ENCODE results near the gene ZC3H11A. TPM values are rescaled to one million over a fixed set of nuclear protein-coding genes. Genes with fewer than 3 reads are reported as not detected.

The ZC3H11A gene
- polyA plus RNA-seq, 1 donor (not counting 4 experiments of a cell fraction or from before 2014, with no cell fraction given), result 83.4 TPM

DNA sequence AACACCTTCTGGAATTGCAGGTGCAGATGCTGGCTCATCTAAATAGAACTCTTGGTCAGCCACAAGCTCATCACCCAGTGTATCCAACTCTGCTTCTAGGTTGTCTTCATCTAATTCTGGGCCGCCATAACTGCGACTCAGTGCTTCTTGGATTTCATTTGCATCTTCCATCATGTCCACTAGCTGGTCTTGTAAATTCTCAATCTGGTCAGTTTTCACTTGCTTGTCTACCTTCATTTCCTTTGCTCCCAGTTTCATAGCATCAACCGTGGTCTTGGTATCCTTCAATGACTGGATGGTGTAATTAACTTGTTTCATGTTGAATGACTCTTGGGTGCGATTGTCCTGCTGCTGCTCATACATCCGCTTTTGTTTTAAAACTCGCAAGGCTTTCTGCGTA is 10.3 kb downstream of the ZC3H11A start:
- no peak overlapping the region for H3K4me2 ChIP-seq (ENCODE audit: control insufficient read depth, extremely low read depth, insufficient read depth, low read depth, low read length)
- no peaks in the 10 kb centered on the region for H3K9me3 ChIP-seq (ENCODE audit: control insufficient read depth, low read depth, low read length)
- H3K79me2 ChIP-seq (ENCODE audit: control insufficient read depth, insufficient read depth, low read length), result peaks cover 86% of the 10 kb centered on the region
- H3K4me3 ChIP-seq (ENCODE audit: control insufficient read depth in 2 of 3, extremely low read depth in 1 of 3, insufficient read depth in 2 of 3, low read depth in 1 of 3, low read length in 3 of 3), result no peak overlapping the region
- no peaks in the 10 kb centered on the region for H3K27me3 ChIP-seq (ENCODE audit: control insufficient read depth, extremely low read depth, insufficient read depth, low read length)
- no peaks in the 10 kb centered on the region for H3K4me1 ChIP-seq (ENCODE audit: control insufficient read depth, extremely low read depth, insufficient read depth, low read length)
- dilution Hi-C loops (cut with MboI; ENCODE audit: extremely low pct_ligation_motif_present, low sequenced_read_pairs), result no loop called here
- no peaks in the 10 kb centered on the region for H3K9me1 ChIP-seq (ENCODE audit: control insufficient read depth, extremely low read depth, insufficient read depth, low read length)
- H2AFZ ChIP-seq (ENCODE audit: control insufficient read depth, low read length), result no peak overlapping the region
- H3K9ac ChIP-seq (ENCODE audit: control insufficient read depth, extremely low read depth, insufficient read depth, low read length), result no peak overlapping the region
- peaks cover 15 to 16% of the 10 kb centered on the region in 2 experiments for H3K36me3 ChIP-seq (ENCODE audit: control insufficient read depth in 2 of 2, extremely low read depth in 1 of 2, insufficient read depth in 2 of 2, low read length in 2 of 2)
- TF ChIP-seq, protein P1, sequence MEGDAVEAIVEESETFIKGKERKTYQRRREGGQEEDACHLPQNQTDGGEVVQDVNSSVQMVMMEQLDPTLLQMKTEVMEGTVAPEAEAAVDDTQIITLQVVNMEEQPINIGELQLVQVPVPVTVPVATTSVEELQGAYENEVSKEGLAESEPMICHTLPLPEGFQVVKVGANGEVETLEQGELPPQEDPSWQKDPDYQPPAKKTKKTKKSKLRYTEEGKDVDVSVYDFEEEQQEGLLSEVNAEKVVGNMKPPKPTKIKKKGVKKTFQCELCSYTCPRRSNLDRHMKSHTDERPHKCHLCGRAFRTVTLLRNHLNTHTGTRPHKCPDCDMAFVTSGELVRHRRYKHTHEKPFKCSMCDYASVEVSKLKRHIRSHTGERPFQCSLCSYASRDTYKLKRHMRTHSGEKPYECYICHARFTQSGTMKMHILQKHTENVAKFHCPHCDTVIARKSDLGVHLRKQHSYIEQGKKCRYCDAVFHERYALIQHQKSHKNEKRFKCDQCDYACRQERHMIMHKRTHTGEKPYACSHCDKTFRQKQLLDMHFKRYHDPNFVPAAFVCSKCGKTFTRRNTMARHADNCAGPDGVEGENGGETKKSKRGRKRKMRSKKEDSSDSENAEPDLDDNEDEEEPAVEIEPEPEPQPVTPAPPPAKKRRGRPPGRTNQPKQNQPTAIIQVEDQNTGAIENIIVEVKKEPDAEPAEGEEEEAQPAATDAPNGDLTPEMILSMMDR (optimal IDR thresholded peaks at IDR 0.05 in 1 of 3, IDR thresholded peaks at IDR 0.05 in 1 of 3, conservative IDR thresholded peaks at IDR 0.05 in 1 of 3; ENCODE audit: extremely low read depth in 1 of 3, insufficient read depth in 2 of 3, low read length in 3 of 3), result no peak
- no peak for TF ChIP-seq EZH2 (IDR thresholded peaks at IDR 0.05; ENCODE audit: low read length)
- FAIRE-seq, result no peak
- no peak for DNase-seq (ENCODE audit: low read depth, low spot score)
- no peak overlapping the region for H3K27ac ChIP-seq (ENCODE audit: control insufficient read depth, insufficient read depth, low read length)
- peaks cover 3% of the 10 kb centered on the region for H4K20me1 ChIP-seq (ENCODE audit: control insufficient read depth, extremely low read depth, insufficient read depth, low read length)

DNA sequence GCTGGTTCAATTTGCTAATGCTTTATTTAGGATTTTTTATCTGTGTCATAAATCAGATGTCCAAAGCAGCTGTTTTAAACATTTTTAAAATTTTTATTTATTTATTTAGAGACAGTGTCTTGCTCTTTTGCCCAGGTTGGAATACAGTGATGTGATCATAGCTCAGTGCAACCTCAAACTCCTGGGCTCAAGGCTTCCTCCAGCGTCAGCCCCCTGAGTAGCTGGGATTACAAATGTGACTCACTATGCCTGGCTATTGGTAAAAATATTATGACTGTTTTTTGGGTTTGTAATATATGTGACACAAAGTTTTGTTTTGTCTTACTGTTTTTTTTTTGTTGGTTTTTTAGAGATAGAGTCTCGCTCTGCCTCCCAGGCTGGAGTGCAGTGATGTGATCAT is 11.8 kb downstream of the ZC3H11A start:
- H3K4me3 ChIP-seq (ENCODE audit: control insufficient read depth in 2 of 3, extremely low read depth in 1 of 3, insufficient read depth in 2 of 3, low read depth in 1 of 3, low read length in 3 of 3), result no peak overlapping the region
- no peaks in the 10 kb centered on the region for H3K9me3 ChIP-seq (ENCODE audit: control insufficient read depth, low read depth, low read length)
- H2AFZ ChIP-seq (ENCODE audit: control insufficient read depth, low read length), result no peak overlapping the region
- H3K9me1 ChIP-seq (ENCODE audit: control insufficient read depth, extremely low read depth, insufficient read depth, low read length), result no peaks in the 10 kb centered on the region
- H3K27me3 ChIP-seq (ENCODE audit: control insufficient read depth, extremely low read depth, insufficient read depth, low read length), result no peaks in the 10 kb centered on the region
- no peak overlapping the region for H3K9ac ChIP-seq (ENCODE audit: control insufficient read depth, extremely low read depth, insufficient read depth, low read length)
- FAIRE-seq (no peak), DNase-seq (ENCODE audit: low read depth, low spot score) (no peak)
- peaks cover 82% of the 10 kb centered on the region for H3K79me2 ChIP-seq (ENCODE audit: control insufficient read depth, insufficient read depth, low read length)
- dilution Hi-C loops (cut with MboI; ENCODE audit: extremely low pct_ligation_motif_present, low sequenced_read_pairs), result no loop called here
- no peak overlapping the region for H3K4me2 ChIP-seq (ENCODE audit: control insufficient read depth, extremely low read depth, insufficient read depth, low read depth, low read length)
- peaks cover 12 to 16% of the 10 kb centered on the region in 2 experiments for H3K36me3 ChIP-seq (ENCODE audit: control insufficient read depth in 2 of 2, extremely low read depth in 1 of 2, insufficient read depth in 2 of 2, low read length in 2 of 2)
- H3K4me1 ChIP-seq (ENCODE audit: control insufficient read depth, extremely low read depth, insufficient read depth, low read length), result no peaks in the 10 kb centered on the region
- H3K27ac ChIP-seq (ENCODE audit: control insufficient read depth, insufficient read depth, low read length), result no peak overlapping the region
- H4K20me1 ChIP-seq (ENCODE audit: control insufficient read depth, extremely low read depth, insufficient read depth, low read length), result peaks cover 3% of the 10 kb centered on the region
- TF ChIP-seq, protein P1 (optimal IDR thresholded peaks at IDR 0.05 in 1 of 3, IDR thresholded peaks at IDR 0.05 in 1 of 3, conservative IDR thresholded peaks at IDR 0.05 in 1 of 3; ENCODE audit: extremely low read depth in 1 of 3, insufficient read depth in 2 of 3, low read length in 3 of 3), result no peak
- TF ChIP-seq EZH2 (IDR thresholded peaks at IDR 0.05; ENCODE audit: low read length), result no peak

Measured in keratinocyte (primary cell).